HG02981 (cell line): ENCODE measurements around the gene YIPF1.
A peak's percentile ranks its signal among the peaks of the same experiment; 100 is the strongest.

ENCODE experiments used
- ATAC-seq: cut with Tn5 transposase; IDR thresholded peaks from one replicate; pipeline ENCODE4 v1.9.1; 2021; ENCODE audit warnings: mild to moderate bottlenecking, moderate library complexity; ENCODE audit not compliant: unreplicated experiment

Gene YIPF1

GRCh38 chr1:53889304-53890298 lies at the start of gene YIPF1:
TSS of gene YIPF1 (minus strand) at chr1:53889797. CDS start at chr1:53888937, 860 bp downstream.
- ATAC-seq, result peak; percentile 85

- ATAC-seq, result no peak
Measured at GRCh38 chr1:53938136-53938830, 48.7 kb upstream of the YIPF1 start.

GRCh38 chr1:53936430-53936829 lies 46.8 kb upstream of the YIPF1 start:
- ATAC-seq, result no peak

DNA sequence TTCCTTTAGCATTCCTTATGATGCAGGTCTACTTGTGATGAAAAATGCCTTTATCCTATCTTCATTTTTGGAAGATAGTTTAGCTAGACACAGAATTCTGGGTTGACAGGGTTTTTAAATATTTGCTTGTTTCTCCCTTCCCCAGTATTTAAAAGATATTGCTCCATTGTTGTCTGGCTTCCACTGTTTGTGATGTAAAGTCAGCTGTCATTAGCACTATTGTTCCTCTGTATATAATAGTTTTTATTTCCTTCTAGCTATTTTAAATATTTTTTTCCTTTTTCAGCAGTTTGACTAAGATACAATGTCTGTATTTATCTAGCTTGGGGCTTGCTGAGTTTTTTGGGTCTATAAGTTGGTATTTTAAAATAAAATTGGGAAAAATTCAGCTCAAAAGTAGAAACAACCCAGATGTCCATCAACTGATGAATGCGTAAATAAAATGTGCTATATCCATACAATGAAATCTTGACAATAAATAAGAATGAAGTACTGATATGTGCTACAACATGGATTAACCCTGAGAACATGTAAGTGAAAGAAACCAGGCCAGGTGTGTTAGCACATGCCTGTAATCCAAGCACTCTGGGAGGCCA lies 44.7 kb upstream of the YIPF1 start:
- ATAC-seq, result no peak

- no peak for ATAC-seq
Measured at GRCh38 chr1:53931523-53931922, 41.9 kb upstream of the YIPF1 start.

DNA sequence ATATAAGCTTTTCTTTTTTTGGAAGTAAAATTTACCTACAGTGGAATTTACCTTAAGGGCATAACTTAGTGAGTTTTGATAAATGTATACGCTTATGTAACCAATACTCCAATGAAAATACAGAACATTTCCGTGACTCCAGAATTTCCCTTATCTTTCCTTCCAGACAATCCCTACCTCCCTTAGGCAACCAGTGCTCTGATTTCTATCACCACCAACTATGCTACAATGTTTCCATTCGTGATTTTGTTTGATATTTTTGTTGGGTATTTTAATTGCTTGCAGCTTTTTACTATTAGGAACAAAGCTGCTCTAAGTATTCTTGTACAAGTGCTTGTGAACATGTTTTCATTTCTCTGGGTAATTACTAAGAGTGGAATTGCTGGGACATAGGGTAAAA lies 41.3 kb upstream of the YIPF1 start:
- ATAC-seq, result no peak

DNA sequence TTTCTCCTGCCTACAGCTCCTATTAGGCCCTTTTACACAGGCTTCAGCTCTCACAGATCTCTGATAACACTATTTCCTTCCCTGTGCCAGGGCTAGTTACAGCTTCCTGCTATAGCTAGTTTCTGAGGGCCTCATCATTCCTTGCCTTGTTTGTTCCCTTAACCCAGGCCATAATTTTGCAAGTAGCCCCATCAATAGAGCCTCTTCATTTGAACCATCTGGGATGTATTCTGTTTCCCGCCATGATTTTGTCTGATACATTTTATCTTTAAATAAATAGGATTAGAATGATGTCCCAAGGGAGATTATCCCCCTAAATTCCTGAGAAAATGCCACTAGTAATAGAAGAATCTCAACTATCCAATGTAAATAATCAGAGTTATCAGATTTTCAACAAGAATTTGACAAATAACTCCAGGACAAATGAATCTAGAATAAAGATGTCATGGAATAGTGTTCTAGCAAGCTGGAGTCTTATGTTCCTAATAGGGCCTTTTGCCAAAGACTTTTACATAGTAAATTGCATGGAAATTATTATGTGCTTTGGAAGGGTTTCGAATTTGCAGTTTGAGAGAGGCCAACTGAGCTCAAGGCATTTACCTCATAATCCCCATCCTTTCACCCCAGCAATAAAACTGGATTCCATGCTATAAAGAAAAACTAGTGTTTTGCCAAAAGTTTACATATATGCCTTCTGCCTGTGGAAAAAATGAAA lies 39.8 kb upstream of the YIPF1 start:
- no peak for ATAC-seq

- ATAC-seq, result no peak
Measured at GRCh38 chr1:53927376-53927881, 37.8 kb upstream of the YIPF1 start.

- ATAC-seq, result no peak
Measured at GRCh38 chr1:53919675-53920066, 30.1 kb upstream of the YIPF1 start.

GRCh38 chr1:53918343-53918742 lies 28.7 kb upstream of the YIPF1 start:
- no peak for ATAC-seq

DNA sequence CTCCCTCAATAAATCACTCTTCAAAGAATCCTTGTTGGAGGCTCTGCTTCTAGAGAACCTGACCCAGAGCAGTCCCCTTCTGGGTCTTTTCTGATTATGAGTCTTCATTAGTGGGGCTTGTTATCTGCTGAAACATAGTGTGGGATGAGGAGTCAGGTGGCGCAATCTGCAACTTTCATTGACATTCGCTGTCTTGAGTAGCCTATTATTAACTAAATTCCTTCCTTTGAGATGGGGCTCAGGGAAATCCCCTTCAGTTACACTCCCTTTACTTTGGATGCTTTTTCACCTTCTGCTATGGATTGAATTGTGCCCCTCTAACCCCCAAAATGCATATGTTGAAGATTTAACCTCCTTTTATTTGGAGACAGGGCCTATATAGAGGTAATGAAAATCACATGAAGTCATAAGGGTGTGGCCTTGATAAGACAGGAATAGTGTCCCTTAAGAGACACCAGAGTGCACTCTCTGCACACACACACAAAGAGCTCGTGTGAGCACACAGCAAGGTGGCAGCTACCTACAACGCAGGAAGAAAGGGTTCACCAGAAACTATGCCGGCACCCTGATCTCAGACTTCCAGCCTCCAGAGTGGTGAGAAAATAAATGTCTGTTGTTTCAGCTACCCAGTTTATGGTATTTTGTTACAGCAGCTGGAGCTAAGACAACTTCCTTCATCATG lies 23.9 kb upstream of the YIPF1 start:
- ATAC-seq, result no peak

- ATAC-seq, result no peak
Measured at GRCh38 chr1:53911442-53911841, 21.8 kb upstream of the YIPF1 start.

DNA sequence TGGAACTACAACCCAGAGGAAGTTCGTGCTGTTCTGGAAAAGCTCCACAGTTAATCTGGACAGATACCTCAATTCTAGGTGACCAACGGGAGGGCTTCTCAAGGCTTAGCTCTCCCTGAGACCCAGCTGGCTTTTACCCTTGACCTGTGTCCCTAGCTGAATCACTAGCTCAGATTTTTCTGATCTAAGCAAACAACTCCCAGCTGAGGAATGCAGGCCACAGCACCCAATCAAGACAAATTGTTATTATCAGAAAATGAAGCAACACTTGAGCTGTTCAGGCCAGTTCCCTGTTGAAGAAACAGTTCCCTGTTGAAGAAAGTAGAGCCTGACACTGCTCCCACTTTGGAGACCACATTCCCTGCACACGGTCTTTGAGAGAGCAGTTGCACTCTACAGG lies 20.3 kb upstream of the YIPF1 start:
- no peak for ATAC-seq

GRCh38 chr1:53906121-53906520 lies 16.5 kb upstream of the YIPF1 start:
- no peak for ATAC-seq

DNA sequence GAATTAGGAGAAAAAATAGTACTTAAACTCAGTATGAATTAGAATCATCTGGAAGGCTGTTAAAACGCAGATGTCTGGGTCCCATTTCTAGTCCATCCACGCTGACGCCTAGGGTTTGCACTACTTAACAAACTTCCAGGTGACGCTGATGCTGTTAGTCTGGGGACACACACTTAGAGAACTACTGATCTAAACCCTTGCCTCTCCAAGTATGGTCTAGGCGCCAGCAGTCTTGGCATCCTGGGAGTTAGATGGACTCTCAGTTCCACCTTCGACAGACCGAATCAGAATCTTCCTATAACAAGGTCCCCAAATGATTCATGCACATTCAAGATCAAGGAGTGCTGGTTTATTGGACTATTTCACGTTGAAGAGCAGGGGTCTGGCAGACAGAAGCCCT lies 15.9 kb upstream of the YIPF1 start:
- ATAC-seq, result no peak

GRCh38 chr1:53902235-53903138 lies 12.9 kb upstream of the YIPF1 start:
- no peak for ATAC-seq

DNA sequence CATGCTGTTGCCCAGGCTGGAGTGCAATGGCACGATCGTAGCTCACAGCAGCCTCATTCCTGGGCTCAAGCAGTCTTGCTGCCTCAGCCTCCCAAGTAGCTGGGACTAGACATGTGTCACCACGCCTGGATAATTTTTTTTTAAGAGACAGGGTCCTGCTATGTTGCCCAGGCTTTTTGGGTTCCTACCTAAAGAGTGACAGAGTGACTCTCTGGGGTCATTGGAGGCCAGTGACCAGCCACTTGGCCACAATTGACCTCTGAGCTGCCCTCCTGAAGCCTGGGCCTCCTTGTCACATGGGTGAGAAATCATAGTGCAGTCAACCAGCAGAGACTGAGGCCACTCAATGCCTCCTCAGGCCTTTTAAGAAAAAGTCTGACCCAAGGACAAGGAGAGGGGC lies 10.1 kb upstream of the YIPF1 start:
- no peak for ATAC-seq

DNA sequence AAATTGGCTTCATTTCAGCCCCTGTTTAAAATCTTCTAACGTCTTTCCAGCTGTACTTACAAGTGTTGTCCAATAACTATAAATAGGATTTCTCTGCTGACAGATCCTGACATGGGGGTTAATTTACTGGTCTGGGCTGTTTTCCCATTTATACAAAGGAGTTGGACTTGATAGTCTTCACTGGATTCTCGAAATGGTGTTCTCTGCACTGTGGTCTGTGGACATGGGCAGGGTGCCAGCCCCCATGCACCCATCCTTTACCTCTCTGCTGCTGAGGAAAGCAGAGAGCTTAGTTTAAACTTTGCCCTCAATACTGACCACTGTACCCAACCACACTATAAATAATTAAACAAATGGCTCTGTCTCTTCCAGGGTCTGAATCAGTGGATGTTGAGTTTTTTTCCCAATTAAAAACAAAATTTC lies 9.6 kb upstream of the YIPF1 start:
- ATAC-seq, result no peak

- no peak for ATAC-seq
Measured at GRCh38 chr1:53896635-53897229, 7.1 kb upstream of the YIPF1 start.
